Smooth muscle cell (in vitro differentiated cells): ENCODE results near the gene GZMB. TPM values are rescaled to one million over a fixed set of nuclear protein-coding genes. Genes with fewer than 3 reads are reported as not detected.

Source experiments
- DNase-seq: peaks from one replicate; lab custom pipeline; 2025; ENCODE audit not compliant: unreplicated experiment; lab: John Stamatoyannopoulos, UW
- H2AFZ ChIP-seq: fragments of 200-600 bp; sonication (generic); 2 replicates; pipeline ENCODE4 v1.6.0; 2016; ENCODE audit warnings: antibody characterized with exemption, low read depth, mild to moderate bottlenecking
- H3F3A ChIP-seq: fragments of 200-600 bp; sonication (generic); 2 replicates; pipeline ENCODE4 v1.6.0; 2017; ENCODE audit warnings: antibody characterized with exemption, low read depth
- H3K27ac ChIP-seq: fragments of 200-600 bp; sonication (generic); 2 replicates; pipeline ENCODE4 v1.5.1; 2016; ENCODE audit warnings: low read depth, mild to moderate bottlenecking
- H3K27me3 ChIP-seq: fragments of 200-600 bp; sonication (generic); 2 replicates; pipeline ENCODE4 v1.6.1; 2016; ENCODE audit warnings: low read depth, mild to moderate bottlenecking
- H3K36me3 ChIP-seq: fragments of 200-600 bp; sonication (generic); 2 replicates; pipeline ENCODE4 v1.5.1; 2016; ENCODE audit warnings: low read depth
- H3K4me1 ChIP-seq: fragments of 200-600 bp; sonication (generic); 2 replicates; pipeline ENCODE4 v1.5.1; 2016; ENCODE audit warnings: low read depth
- H3K4me2 ChIP-seq: fragments of 200-600 bp; sonication (generic); 2 replicates; pipeline ENCODE4 v1.6.0; 2016; ENCODE audit warnings: mild to moderate bottlenecking
- H3K4me3 ChIP-seq: fragments of 200-600 bp; sonication (generic); 2 replicates; pipeline ENCODE4 v1.5.1; 2016; ENCODE audit warnings: mild to moderate bottlenecking
- H3K79me2 ChIP-seq: fragments of 200-600 bp; sonication (generic); 2 replicates; pipeline ENCODE4 v1.6.0; 2016; ENCODE audit warnings: low read depth, mild to moderate bottlenecking
- H3K9ac ChIP-seq: fragments of 200-600 bp; sonication (generic); 2 replicates; pipeline ENCODE4 v1.6.0; 2016; ENCODE audit warnings: low read depth
- H3K9me3 ChIP-seq: fragments of 200-600 bp; sonication (generic); replicated peaks from 2 replicates; pipeline ENCODE4 v1.5.1; 2016; ENCODE audit warnings: low read depth
- H4K20me1 ChIP-seq: fragments of 200-600 bp; sonication (generic); 2 replicates; pipeline ENCODE4 v1.6.0; 2016; ENCODE audit warnings: low read depth
- WGBS: methylation state at CpG from one replicate; pipeline ENCODE4 v1.1.7; 2016; ENCODE audit warnings: low lambda C conversion rate; 5-methylcytosine and 5-hydroxymethylcytosine counted together
- polyA plus RNA-seq: library from polyadenylated mRNA; unstranded; fragments of >200 nt; fragmentation: Nextera tagmentation; extraction: Ambion mirVana; gene quantifications from 2 replicates; pipeline ENCODE4 v1.2.1, GENCODE V29; 2016
- total RNA-seq: library from RNA; depleted of rRNA; stranded (reverse); fragments of >200 nt; gene quantifications from 2 replicates; pipeline ENCODE4 v1.2.3, GENCODE V29; 2014
- TF ChIP-seq, protein P1 (sequence below): fragments of 200-600 bp; sonication (generic); IDR thresholded peaks from 2 replicates; pipeline ENCODE4 v1.5.1; 2017; ENCODE audit warnings: borderline replicate concordance, mild to moderate bottlenecking, antibody characterized with exemption; ENCODE audit not compliant: insufficient read depth, poor library complexity, severe bottlenecking

The GZMB gene
- total and polyA plus RNA-seq, 2 experiments from 2014 or later, result not detected

DNA sequence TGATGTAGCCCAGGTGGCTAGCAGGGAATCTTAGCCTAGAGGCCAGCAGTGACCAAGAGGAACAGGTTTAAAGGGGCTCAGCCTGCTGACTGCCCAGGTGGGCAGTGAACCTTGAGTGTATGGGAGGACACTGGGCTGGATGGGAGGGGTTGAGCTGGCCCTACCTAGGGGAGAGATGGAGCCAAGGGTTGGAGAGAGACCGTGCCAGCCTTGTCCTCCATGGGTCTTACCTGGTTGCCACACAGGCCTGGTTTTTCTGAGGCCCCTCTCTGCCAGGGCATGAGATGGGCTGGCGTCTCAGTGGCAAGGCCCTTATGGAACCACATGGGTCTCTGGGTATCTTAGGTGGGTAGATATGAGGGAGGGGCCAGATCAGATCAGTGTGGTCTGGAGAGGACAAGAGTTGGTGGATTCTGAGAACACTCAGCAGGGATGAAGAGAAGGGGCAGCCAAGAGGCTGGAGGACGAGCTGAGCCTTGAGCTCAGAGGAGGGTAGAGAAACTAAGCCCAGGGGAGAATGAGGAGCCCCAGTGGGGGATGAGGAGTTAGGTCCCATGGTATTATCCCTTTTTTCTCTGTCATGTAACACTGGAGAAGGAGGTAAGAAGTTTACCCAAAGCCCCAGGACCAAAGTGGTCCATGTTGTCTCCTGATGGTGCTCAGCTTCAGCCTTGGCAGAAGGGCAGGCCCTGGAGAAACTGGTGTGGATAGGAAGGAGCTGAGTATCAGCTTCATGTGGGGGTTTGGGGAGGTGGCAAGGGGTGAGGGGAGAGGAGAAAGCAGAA, 3.7 kb downstream of the GZMB start:
- H3K79me2 ChIP-seq, result no peaks in the 10 kb centered on the region
- no peak overlapping the region for H3K4me2 ChIP-seq
- no peaks in the 10 kb centered on the region for H3K27me3 ChIP-seq
- no peaks in the 10 kb centered on the region for H3K4me1 ChIP-seq
- no peaks in the 10 kb centered on the region for H3K36me3 ChIP-seq
- H3K27ac ChIP-seq, result no peak overlapping the region
- DNase-seq, result no peak
- no peak overlapping the region for H2AFZ ChIP-seq
- TF ChIP-seq, protein P1, sequence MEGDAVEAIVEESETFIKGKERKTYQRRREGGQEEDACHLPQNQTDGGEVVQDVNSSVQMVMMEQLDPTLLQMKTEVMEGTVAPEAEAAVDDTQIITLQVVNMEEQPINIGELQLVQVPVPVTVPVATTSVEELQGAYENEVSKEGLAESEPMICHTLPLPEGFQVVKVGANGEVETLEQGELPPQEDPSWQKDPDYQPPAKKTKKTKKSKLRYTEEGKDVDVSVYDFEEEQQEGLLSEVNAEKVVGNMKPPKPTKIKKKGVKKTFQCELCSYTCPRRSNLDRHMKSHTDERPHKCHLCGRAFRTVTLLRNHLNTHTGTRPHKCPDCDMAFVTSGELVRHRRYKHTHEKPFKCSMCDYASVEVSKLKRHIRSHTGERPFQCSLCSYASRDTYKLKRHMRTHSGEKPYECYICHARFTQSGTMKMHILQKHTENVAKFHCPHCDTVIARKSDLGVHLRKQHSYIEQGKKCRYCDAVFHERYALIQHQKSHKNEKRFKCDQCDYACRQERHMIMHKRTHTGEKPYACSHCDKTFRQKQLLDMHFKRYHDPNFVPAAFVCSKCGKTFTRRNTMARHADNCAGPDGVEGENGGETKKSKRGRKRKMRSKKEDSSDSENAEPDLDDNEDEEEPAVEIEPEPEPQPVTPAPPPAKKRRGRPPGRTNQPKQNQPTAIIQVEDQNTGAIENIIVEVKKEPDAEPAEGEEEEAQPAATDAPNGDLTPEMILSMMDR, result no peak
- no peak overlapping the region for H3K9ac ChIP-seq
- H4K20me1 ChIP-seq, result no peaks in the 10 kb centered on the region
- H3F3A ChIP-seq, result no peaks in the 10 kb centered on the region
- no peak overlapping the region for H3K4me3 ChIP-seq
- H3K9me3 ChIP-seq, result peaks cover 2% of the 10 kb centered on the region
- 77% methylated on average over 3 of the region's 3 CpGs for WGBS

DNA sequence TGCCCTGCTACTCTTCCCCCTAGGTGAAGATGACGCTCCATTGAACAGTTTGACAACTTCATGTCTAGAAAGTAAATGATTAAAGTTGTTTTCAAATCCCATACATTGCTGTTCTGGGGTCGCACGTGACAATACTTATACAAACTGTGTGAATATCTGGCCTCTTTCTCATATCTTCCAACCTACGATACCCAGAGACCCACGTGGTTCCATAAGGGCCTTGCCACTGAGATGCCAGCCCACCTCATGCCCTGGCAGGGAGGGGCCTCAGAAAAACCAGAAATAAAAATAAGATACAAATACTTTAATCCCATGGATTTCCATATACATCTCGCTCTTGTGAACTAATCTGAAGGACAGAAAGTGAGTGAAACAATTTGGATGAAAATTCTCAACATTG, 4.5 kb downstream of the GZMB start:
- H3F3A ChIP-seq, result no peaks in the 10 kb centered on the region
- H3K79me2 ChIP-seq, result no peaks in the 10 kb centered on the region
- H3K4me1 ChIP-seq, result no peaks in the 10 kb centered on the region
- peaks cover 2% of the 10 kb centered on the region for H3K9me3 ChIP-seq
- H4K20me1 ChIP-seq, result no peaks in the 10 kb centered on the region
- H3K4me2 ChIP-seq, result no peak overlapping the region
- H3K27me3 ChIP-seq, result no peaks in the 10 kb centered on the region
- H3K4me3 ChIP-seq, result no peak overlapping the region
- DNase-seq, result no peak
- H3K9ac ChIP-seq, result no peak overlapping the region
- TF ChIP-seq, protein P1, result no peak
- no peaks in the 10 kb centered on the region for H3K36me3 ChIP-seq
- no peak overlapping the region for H3K27ac ChIP-seq
- H2AFZ ChIP-seq, result no peak overlapping the region
- WGBS, result 68% methylated on average over 6 of the region's 6 CpGs

DNA sequence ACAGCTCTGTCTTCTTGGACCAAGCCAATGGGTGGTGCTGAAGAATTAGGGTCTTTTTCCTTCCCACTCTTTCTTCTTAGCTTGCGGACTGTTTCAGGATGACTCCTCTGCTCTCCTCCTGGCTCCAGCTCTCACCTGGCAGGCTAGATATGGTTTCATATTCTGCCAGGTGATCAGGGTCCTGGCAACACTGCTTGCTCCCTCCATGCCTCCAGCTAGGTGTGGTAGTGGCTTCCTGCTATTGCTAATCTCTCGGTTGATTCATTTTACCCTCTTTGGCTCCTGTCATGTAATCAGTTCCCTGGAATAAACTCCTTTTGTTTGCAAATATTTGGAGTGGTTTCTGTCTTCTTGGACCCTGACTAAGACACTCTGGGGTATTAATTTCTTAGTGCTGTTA, 20.2 kb downstream of the GZMB start:
- Histone ChIP-seq H4K20me1 (no peaks in the 10 kb centered on the region), H3K36me3 (no peaks in the 10 kb centered on the region), H3K4me3 (no peak overlapping the region), H3K4me1 (no peaks in the 10 kb centered on the region), H2AFZ (no peak overlapping the region), H3F3A (no peaks in the 10 kb centered on the region), H3K4me2 (no peak overlapping the region), H3K79me2 (no peaks in the 10 kb centered on the region), H3K9me3 (no peaks in the 10 kb centered on the region), H3K27me3 (no peaks in the 10 kb centered on the region), H3K27ac (no peak overlapping the region), H3K9ac (no peak overlapping the region)
- 88% methylated on average over 2 of the region's 2 CpGs for WGBS
- TF ChIP-seq, protein P1, result no peak
- no peak for DNase-seq

DNA sequence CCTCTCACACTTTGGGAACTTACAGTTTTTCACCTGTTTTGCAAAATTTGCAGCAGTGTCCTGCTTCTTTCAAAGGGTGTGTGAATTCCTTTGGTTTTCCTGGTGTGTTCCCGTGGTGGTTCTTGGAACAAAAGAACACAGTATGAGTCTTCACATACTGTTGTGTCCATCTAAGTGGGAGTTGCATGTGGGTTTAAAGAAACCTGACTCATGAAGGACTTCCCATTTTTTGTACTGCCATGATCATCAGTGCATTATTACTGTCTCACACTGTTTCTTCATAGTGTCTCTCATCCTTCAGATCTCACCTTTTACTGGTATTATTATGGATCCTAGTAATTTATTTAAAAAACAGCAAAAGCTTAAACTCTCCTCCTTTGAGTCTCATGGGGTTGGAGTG, 20.7 kb downstream of the GZMB start:
- Histone ChIP-seq H3F3A (no peaks in the 10 kb centered on the region), H4K20me1 (no peaks in the 10 kb centered on the region), H3K27me3 (no peaks in the 10 kb centered on the region), H3K4me2 (no peak overlapping the region), H2AFZ (no peak overlapping the region), H3K79me2 (no peaks in the 10 kb centered on the region), H3K27ac (no peak overlapping the region), H3K9ac (no peak overlapping the region), H3K4me3 (no peak overlapping the region), H3K4me1 (no peaks in the 10 kb centered on the region), H3K9me3 (no peaks in the 10 kb centered on the region), H3K36me3 (no peaks in the 10 kb centered on the region)
- 48% methylated on average over 1 of the region's 1 CpG for WGBS
- TF ChIP-seq, protein P1, result no peak
- DNase-seq, result no peak
